ENCODE results near the gene COBL.

DNA sequence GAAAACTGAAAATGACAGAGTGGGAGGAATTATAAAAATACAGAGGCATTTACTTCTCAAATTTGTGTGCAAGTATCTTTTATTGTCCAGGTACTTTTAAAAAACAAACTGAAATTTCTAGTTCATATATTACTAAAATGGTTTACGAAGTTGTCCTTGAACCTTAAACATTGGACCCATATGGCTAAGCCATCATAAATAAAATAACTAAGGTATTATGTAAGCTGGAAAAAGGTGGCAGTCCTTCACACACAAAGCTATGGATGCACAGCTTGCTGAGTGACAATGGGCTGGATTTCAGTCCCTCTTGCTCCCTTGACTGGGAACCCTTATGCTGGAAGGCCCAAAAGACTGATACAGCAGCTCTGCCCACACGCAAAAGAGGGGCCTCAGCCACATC, 66.1 kb downstream of the COBL start:
- TF ChIP-seq, protein P1, sequence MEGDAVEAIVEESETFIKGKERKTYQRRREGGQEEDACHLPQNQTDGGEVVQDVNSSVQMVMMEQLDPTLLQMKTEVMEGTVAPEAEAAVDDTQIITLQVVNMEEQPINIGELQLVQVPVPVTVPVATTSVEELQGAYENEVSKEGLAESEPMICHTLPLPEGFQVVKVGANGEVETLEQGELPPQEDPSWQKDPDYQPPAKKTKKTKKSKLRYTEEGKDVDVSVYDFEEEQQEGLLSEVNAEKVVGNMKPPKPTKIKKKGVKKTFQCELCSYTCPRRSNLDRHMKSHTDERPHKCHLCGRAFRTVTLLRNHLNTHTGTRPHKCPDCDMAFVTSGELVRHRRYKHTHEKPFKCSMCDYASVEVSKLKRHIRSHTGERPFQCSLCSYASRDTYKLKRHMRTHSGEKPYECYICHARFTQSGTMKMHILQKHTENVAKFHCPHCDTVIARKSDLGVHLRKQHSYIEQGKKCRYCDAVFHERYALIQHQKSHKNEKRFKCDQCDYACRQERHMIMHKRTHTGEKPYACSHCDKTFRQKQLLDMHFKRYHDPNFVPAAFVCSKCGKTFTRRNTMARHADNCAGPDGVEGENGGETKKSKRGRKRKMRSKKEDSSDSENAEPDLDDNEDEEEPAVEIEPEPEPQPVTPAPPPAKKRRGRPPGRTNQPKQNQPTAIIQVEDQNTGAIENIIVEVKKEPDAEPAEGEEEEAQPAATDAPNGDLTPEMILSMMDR (optimal IDR thresholded peaks at IDR 0.05 in 1 of 3, IDR thresholded peaks at IDR 0.05 in 1 of 3, conservative IDR thresholded peaks at IDR 0.05 in 1 of 3; ENCODE audit: extremely low read depth in 1 of 3, insufficient read depth in 2 of 3, low read length in 3 of 3) = no peak
- no peak for TF ChIP-seq EZH2 (IDR thresholded peaks at IDR 0.05; ENCODE audit: low read length)
